NOMO-1 treated with dmso at 0.1 percent for 144 hours (cell line): ENCODE results near the gene IFT20.
"Not testable (repeated sequence)": the region's sequence is repeated elsewhere in the genome, so short reads cannot be mapped to it uniquely, and the experiment has no call there.

ENCODE experiments used
- DNase-seq: peaks from one replicate; lab custom pipeline; 2025; ENCODE audit not compliant: unreplicated experiment; lab: John Stamatoyannopoulos, UW

IFT20 gene

GRCh38 chr17:28317099-28317965 lies 17.9 kb downstream of the IFT20 start:
- no peak for DNase-seq

GRCh38 chr17:28315846-28316705 lies 19.2 kb downstream of the IFT20 start:
- DNase-seq: no peak

GRCh38 chr17:28313841-28314240 lies 21.4 kb downstream of the IFT20 start:
- DNase-seq: no peak

- no peak for DNase-seq
These were observed 28.3 kb downstream of the IFT20 start for GRCh38 chr17:28306954-28307401.

GRCh38 chr17:28298449-28298848 lies 36.8 kb downstream of the IFT20 start:
- DNase-seq: no peak

- no peak for DNase-seq
These were observed 39.3 kb downstream of the IFT20 start for GRCh38 chr17:28295677-28296578.

GRCh38 chr17:28293994-28294393 lies 41.3 kb downstream of the IFT20 start:
- DNase-seq: peak; percentile 80

- not testable (repeated sequence) for DNase-seq
These were observed 42.4 kb downstream of the IFT20 start for GRCh38 chr17:28292878-28293277.

GRCh38 chr17:28291780-28292330 lies 43.4 kb downstream of the IFT20 start:
- DNase-seq: no peak

GRCh38 chr17:28290703-28291102 lies 44.6 kb downstream of the IFT20 start:
- no peak for DNase-seq

- no peak for DNase-seq
These were observed 49.3 kb downstream of the IFT20 start for GRCh38 chr17:28285965-28286364.

- no peak for DNase-seq
These were observed 52.7 kb downstream of the IFT20 start for GRCh38 chr17:28282596-28282995.

GRCh38 chr17:28280826-28281225 lies 54.4 kb downstream of the IFT20 start:
- no peak for DNase-seq

- no peak for DNase-seq
These were observed 55.9 kb downstream of the IFT20 start for GRCh38 chr17:28279411-28279810.
